IMR-90 (cell line): ENCODE data around the gene CYSLTR2. TPM values are rescaled to one million over a fixed set of nuclear protein-coding genes. Genes with fewer than 3 reads are reported as not detected.

Experiments used
- ATAC-seq: fragments of 200-7000 bp; cut with Tn5 transposase; 2 replicates; pipeline ENCODE4 v1.9.1; 2020; ENCODE audit warnings: low read depth, mild to moderate bottlenecking, moderate library complexity
- BruUV-seq: library from RNA; stranded (reverse); fragments of 400-500 nt; replicated peaks from 2 replicates; lab custom pipeline; 2021; lab: Mats Ljungman, UMichigan
- CTCF ChIA-PET: fragments of 300-600 bp; formaldehyde crosslinking; extraction: SDS; loops from one replicate; lab custom pipeline; 2021; ENCODE audit warnings: antibody characterized with exemption; lab: Yijun Ruan, JAX
- POLR2A ChIA-PET: fragments of 300-600 bp; sonication (Branson Sonifier 250); formaldehyde crosslinking; loops from one replicate; lab custom pipeline; 2022; ENCODE audit warnings: antibody characterized with exemption; ENCODE audit not compliant: unreplicated experiment; lab: Charles Lee
- DNase-seq: peaks from one replicate; pipeline ENCODE4 v3.0.0; 2013
- H2AFZ ChIP-seq: replicated peaks from 2 replicates; pipeline ENCODE3; 2013; ENCODE audit warnings: low read length, mild to moderate bottlenecking; ENCODE audit not compliant: poor library complexity
- H2AK5ac ChIP-seq: 2 replicates; pipeline ENCODE4 v1.6.1; 2013; ENCODE audit warnings: low read depth, low read length, inconsistent platforms
- H2AK9ac ChIP-seq: replicated peaks from 2 replicates; pipeline ENCODE3; 2013; ENCODE audit warnings: mild to moderate bottlenecking, low read depth, low read length, moderate library complexity; ENCODE audit not compliant: poor library complexity
- H2BK120ac ChIP-seq: 2 replicates; pipeline ENCODE4 v1.6.1; 2013; ENCODE audit warnings: low read depth, low read length, inconsistent platforms
- H2BK15ac ChIP-seq: 3 replicates; pipeline ENCODE4 v1.6.1; 2013; ENCODE audit warnings: low read depth, low read length, inconsistent platforms
- H2BK20ac ChIP-seq: 2 replicates; pipeline ENCODE4 v1.6.1; 2013; ENCODE audit warnings: low read depth, mild to moderate bottlenecking, inconsistent platforms, low read length, moderate library complexity
- H2BK5ac ChIP-seq: 2 replicates; pipeline ENCODE4 v1.6.1; 2013; ENCODE audit warnings: mild to moderate bottlenecking, low read depth, low read length, inconsistent platforms; ENCODE audit not compliant: poor library complexity, severe bottlenecking
- H3K14ac ChIP-seq: replicated peaks from 2 replicates; pipeline ENCODE4 v1.6.1; 2013; ENCODE audit warnings: low read depth, low read length, inconsistent platforms
- H3K18ac ChIP-seq: 2 replicates; pipeline ENCODE4 v1.6.1; 2013; ENCODE audit warnings: low read depth, low read length, control low read depth
- H3K23ac ChIP-seq: 2 replicates; pipeline ENCODE4 v1.6.1; 2013; ENCODE audit warnings: low read depth, low read length, inconsistent platforms
- H3K27ac ChIP-seq: 2 replicates; pipeline ENCODE4 v1.5.1; 2013; ENCODE audit warnings: mild to moderate bottlenecking, control low read depth, low read length; ENCODE audit not compliant: insufficient read depth
- H3K27me3 ChIP-seq: 2 replicates; pipeline ENCODE4 v1.6.1; 2013; ENCODE audit warnings: low read length; ENCODE audit not compliant: control insufficient read depth, insufficient read depth
- H3K36me3 ChIP-seq: 2 replicates; pipeline ENCODE4 v1.6.1; 2013; ENCODE audit warnings: low read length, mixed read lengths; ENCODE audit not compliant: control insufficient read depth, insufficient read depth
- H3K4ac ChIP-seq: 2 replicates; pipeline ENCODE4 v1.6.1; 2013; ENCODE audit warnings: low read depth, low read length, inconsistent platforms
- H3K4me1 ChIP-seq: 2 replicates; pipeline ENCODE4 v1.6.1; 2013; ENCODE audit warnings: low read length, mixed read lengths; ENCODE audit not compliant: control insufficient read depth, insufficient read depth
- H3K4me2 ChIP-seq: 2 replicates; pipeline ENCODE4 v1.6.1; 2013; ENCODE audit warnings: low read depth, mild to moderate bottlenecking, control low read depth, low read length, moderate library complexity
- H3K4me3 ChIP-seq: 2 replicates; pipeline ENCODE4 v1.5.1; 2013; ENCODE audit warnings: low read depth, mild to moderate bottlenecking, control low read depth, low read length, moderate library complexity; ENCODE audit not compliant: insufficient read depth
- H3K56ac ChIP-seq: 2 replicates; pipeline ENCODE4 v1.6.1; 2013; ENCODE audit warnings: low read length, inconsistent platforms; ENCODE audit not compliant: insufficient read depth; ENCODE audit errors: extremely low read depth
- H3K79me1 ChIP-seq, 2 experiments: 2 replicates each; pipeline ENCODE4 v1.6.1; 2013; ENCODE audit warnings: low read length in 2 of 2, inconsistent platforms in 1 of 2, low read depth in 1 of 2
- H3K9ac ChIP-seq: 2 replicates; pipeline ENCODE4 v1.6.1; 2013; ENCODE audit warnings: low read depth, low read length, control low read depth
- H3K9me1 ChIP-seq: 2 replicates; pipeline ENCODE4 v1.6.1; 2013; ENCODE audit warnings: low read length, inconsistent platforms; ENCODE audit not compliant: insufficient read depth
- H3K9me3 ChIP-seq: 2 replicates; pipeline ENCODE4 v1.6.1; 2013; ENCODE audit warnings: low read length; ENCODE audit not compliant: control insufficient read depth, insufficient read depth
- H4K20me1 ChIP-seq: 2 replicates; pipeline ENCODE4 v1.6.1; 2013; ENCODE audit warnings: low read length, inconsistent platforms; ENCODE audit not compliant: insufficient read depth
- H4K5ac ChIP-seq: 2 replicates; pipeline ENCODE4 v1.6.1; 2013; ENCODE audit warnings: mild to moderate bottlenecking, low read depth, low read length, control low read depth
- H4K8ac ChIP-seq, 2 experiments: 2 replicates each; pipeline ENCODE4 v1.6.1; 2013; ENCODE audit warnings: low read depth in 2 of 2, low read length in 2 of 2, control low read depth in 1 of 2, inconsistent platforms in 1 of 2
- H4K91ac ChIP-seq: 2 replicates; pipeline ENCODE4 v1.6.1; 2013; ENCODE audit warnings: low read depth, low read length, inconsistent platforms; ENCODE audit not compliant: insufficient read depth
- CEBPB ChIP-seq: IDR thresholded peaks from 2 replicates; pipeline ENCODE4 v1.6.1; 2012; ENCODE audit warnings: low read depth, low read length, improper control_type of control experiment
- CTCF ChIP-seq: conservative IDR thresholded peaks from 2 replicates; pipeline ENCODE4 v1.5.1; 2012; ENCODE audit warnings: mild to moderate bottlenecking, low read depth, low read length, improper control_type of control experiment
- MAFK ChIP-seq: IDR thresholded peaks from 2 replicates; pipeline ENCODE4 v1.6.1; 2012; ENCODE audit warnings: low read depth, low read length, improper control_type of control experiment
- NFE2L2 ChIP-seq: fragments of 150-350 bp; IDR thresholded peaks from 2 replicates; pipeline ENCODE4 v1.6.1; 2016; ENCODE audit warnings: low read depth, mild to moderate bottlenecking, low read length
- SMC3 ChIP-seq: fragments of 150-350 bp; IDR thresholded peaks from 2 replicates; pipeline ENCODE4 v1.6.1; 2016; ENCODE audit warnings: low read depth, mild to moderate bottlenecking, antibody characterized with exemption, low read length, moderate library complexity
- WGBS, 2 experiments: methylation state at CpG; one replicate each; pipeline versions ENCODE4 v1.1.5 to v1.1.7; 2013; ENCODE audit warnings: missing lambda C conversion rate in 2 of 2; ENCODE audit not compliant: insufficient read length in 1 of 2; ENCODE audit errors: extremely low coverage in 2 of 2; 5-methylcytosine and 5-hydroxymethylcytosine counted together
- dilution Hi-C: fragments of 300-500 bp; cut with HindIII; formaldehyde crosslinking; loops from one replicate; pipeline ENCODE4 v1.14.3; 2018; ENCODE audit warnings: low sequenced_read_pairs; ENCODE audit not compliant: unreplicated experiment
- in situ Hi-C: fragments of 300-500 bp; cut with MboI; formaldehyde crosslinking; loops from 3 replicates; pipeline ENCODE4 v1.14.3; 2019; ENCODE audit warnings: low sequenced_read_pairs, inconsistent platforms, mixed read lengths
- intact Hi-C: fragments of 100-400 bp; cut with micrococcal nuclease; formaldehyde crosslinking; loops from 2 replicates; pipeline ENCODE4 v1.10.0; 2022
- polyA plus RNA-seq, 3 experiments: library from polyadenylated mRNA; depleted of rRNA; stranded (reverse); fragments of >200 nt; gene quantifications; 2 replicates each; pipeline ENCODE4 v1.2.3, GENCODE V29; 2012; ENCODE audit warnings: low replicate concordance in 1 of 3
- total RNA-seq: library from RNA; depleted of rRNA; stranded (reverse); fragments of >200 nt; gene quantifications from 2 replicates; pipeline ENCODE4 v1.2.3, GENCODE V29; 2012

CYSLTR2 gene
- total and polyA plus RNA-seq, 2 of the 4 experiments (the other 2 are of a cell fraction), result not detected

- Histone ChIP-seq H3K27ac (no peak overlapping the region), H3K79me1 (no peaks in the 10 kb centered on the region), H2BK5ac (no peak overlapping the region), H3K36me3 (no peaks in the 10 kb centered on the region), H3K9me3 (no peaks in the 10 kb centered on the region), H3K56ac (no peak overlapping the region), H2BK20ac (no peak overlapping the region), H3K9ac (no peak overlapping the region), H3K23ac (no peak overlapping the region), H4K91ac (no peak overlapping the region), H3K4me1 (no peaks in the 10 kb centered on the region), H3K4me3 (no peak overlapping the region), H2BK15ac (no peak overlapping the region), H4K5ac (no peak overlapping the region), H3K18ac (no peak overlapping the region), H2AK5ac (no peak overlapping the region), H3K27me3 (peaks cover 13% of the 10 kb centered on the region), H3K4ac (no peak overlapping the region), H2BK120ac (no peak overlapping the region), H4K8ac (no peak overlapping the region), H3K9me1 (no peaks in the 10 kb centered on the region), H3K14ac (no peak overlapping the region), H2AFZ (no peak overlapping the region), H4K20me1 (no peaks in the 10 kb centered on the region), H2AK9ac (no peak overlapping the region), H3K4me2 (no peak overlapping the region)
- ChIA-PET CTCF (no interaction called here), POLR2A (no interaction called here)
- BruUV-seq, result no TSS peak
- intact Hi-C loops, result no loop called here
- TF ChIP-seq NFE2L2, result no peak
- no peak for TF ChIP-seq CTCF
- TF ChIP-seq MAFK, result no peak
- no peak for TF ChIP-seq CEBPB
- TF ChIP-seq SMC3, result no peak
- no peak for DNase-seq
- ATAC-seq, result no peak
- in situ Hi-C loops, result no loop called here
- dilution Hi-C loops, result no loop called here
- WGBS, 2 experiments, result no CpG with 5 or more reads among the region's 2 CpGs
Observed at GRCh38 chr13:48648446-48648845, 5.3 kb upstream of the CYSLTR2 start.
